GM18502 (cell line): Measurements from ENCODE around the gene NUP153.

ENCODE experiments used
- ATAC-seq: cut with Tn5 transposase; IDR thresholded peaks from one replicate; pipeline ENCODE4 v1.9.1; 2021; ENCODE audit warnings: mild to moderate bottlenecking; ENCODE audit not compliant: unreplicated experiment, poor library complexity

Gene NUP153

DNA sequence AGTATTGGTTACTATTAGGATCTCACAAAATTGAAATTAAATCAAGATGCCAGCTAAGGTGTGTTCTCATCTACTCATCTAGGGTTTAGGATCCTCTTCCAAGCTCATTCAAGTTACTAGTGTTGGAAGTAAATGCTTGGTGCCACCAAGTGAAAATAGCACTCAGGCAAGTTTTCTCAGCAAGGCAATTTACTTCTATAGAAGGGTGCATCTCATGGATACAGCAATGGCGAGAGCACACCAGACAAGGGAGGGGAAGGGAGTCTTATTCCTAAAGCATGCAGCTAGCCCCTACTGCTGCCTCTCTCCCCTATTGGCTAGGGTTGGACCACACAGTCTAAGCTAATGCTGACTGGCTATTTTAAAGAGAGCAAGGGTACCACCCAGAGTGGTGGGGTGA lies 129.7 kb downstream of the NUP153 start:
- no peak for ATAC-seq

DNA sequence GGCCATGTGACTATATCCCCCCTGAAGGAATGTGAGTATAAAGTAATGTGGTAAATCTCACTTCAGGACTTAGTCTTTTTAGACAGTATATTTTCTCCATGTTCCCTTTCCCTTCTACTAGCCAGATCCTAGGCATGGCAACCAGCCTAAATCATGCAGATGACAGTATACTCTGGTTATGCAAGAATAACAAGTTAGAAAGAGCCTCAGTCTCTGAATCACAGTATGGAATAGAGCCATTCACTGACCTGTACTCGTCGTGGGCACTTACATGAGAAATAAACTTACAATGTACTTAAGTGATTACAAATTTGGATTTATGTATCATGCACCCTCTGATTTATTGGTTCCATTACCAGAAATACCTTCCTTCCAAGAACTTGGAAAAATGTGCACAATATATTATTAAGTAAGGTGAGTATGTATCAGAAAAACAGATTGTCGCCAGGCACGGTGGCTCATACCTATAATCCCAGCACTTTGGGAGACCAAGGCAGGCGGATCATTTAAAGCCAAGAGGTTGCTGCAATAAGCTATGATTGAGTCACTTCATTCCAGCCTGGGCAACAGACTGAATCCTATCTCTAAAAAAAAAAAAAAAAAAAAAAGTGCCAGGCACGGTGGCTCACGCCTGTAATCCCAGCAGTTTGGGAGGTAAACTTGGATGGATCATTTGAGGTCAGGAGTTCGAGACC lies 131.7 kb downstream of the NUP153 start:
- ATAC-seq = no peak

DNA sequence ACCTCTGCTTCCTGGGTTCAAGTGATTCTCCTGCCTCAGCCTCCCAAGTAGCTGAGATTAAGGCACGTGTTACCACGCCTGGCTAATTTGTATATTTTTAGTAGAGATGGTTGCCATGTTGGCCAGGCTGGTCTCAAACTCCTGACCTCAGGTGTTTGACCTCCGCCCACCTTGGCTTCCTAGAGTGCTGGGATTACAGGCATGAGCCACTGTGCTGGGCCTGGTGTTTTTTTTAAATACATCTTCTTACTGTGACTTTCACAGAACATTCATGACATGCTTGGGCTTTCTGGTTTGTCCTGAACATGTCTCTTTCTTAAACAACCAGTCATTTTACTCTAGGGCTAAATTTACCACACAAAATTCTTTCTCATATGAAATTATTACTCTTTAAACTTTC lies 141.3 kb downstream of the NUP153 start:
- ATAC-seq = no peak
